GM10248 (cell line): Measurements from ENCODE around the gene SYNPO2.

Experiments used
- CTCF ChIA-PET: fragments of 300-600 bp; sonication (Branson Sonifier 250); formaldehyde crosslinking; extraction: SDS; loops from one replicate; lab custom pipeline; 2021; ENCODE audit warnings: antibody characterized with exemption; lab: Yijun Ruan, JAX
- POLR2A ChIA-PET: fragments of 350-650 bp; sonication (Branson Sonifier 250); formaldehyde crosslinking; extraction: SDS; loops from one replicate; lab custom pipeline; 2020; ENCODE audit warnings: antibody characterized with exemption; lab: Yijun Ruan, JAX
- DNase-seq: peaks from one replicate; pipeline ENCODE4 v3.0.0; 2012; ENCODE audit errors: extremely low spot score
- CTCF ChIP-seq: IDR thresholded peaks from 2 replicates; pipeline ENCODE4 v1.5.1; 2012; ENCODE audit warnings: mild to moderate bottlenecking, low read depth; ENCODE audit errors: extremely low read depth, missing control alignments, control extremely low read depth

The SYNPO2 gene

GRCh38 chr4:118948545-118949144 is 60.0 kb downstream of the SYNPO2 start:
- CTCF ChIA-PET, result interaction anchor here (1.9 kb wide), 1 partner anchor 10 kb away, joined by 4 read pairs; no protein-coding TSS in a partner anchor
- no peak for TF ChIP-seq CTCF
- no peak for DNase-seq
- POLR2A ChIA-PET, result no interaction called here

GRCh38 chr4:118950224-118950623 is 61.6 kb downstream of the SYNPO2 start:
- no peak for TF ChIP-seq CTCF
- DNase-seq, result no peak
- ChIA-PET POLR2A (no interaction called here), CTCF (interaction anchor here (1.9 kb wide), 1 partner anchor 11 kb away, joined by 4 read pairs; no protein-coding TSS in a partner anchor)

GRCh38 chr4:118950929-118951570 is 62.4 kb downstream of the SYNPO2 start:
- no peak for TF ChIP-seq CTCF
- no peak for DNase-seq
- POLR2A ChIA-PET, result no interaction called here
- CTCF ChIA-PET, result interaction anchor here (1.7 to 1.9 kb wide), 2 partner anchors 12 to 13 kb away, joined by 4 to 9 read pairs; no protein-coding TSS in a partner anchor

GRCh38 chr4:118953276-118953675 is 64.6 kb downstream of the SYNPO2 start:
- ChIA-PET CTCF (interaction anchor here (1.6 kb wide), 1 partner anchor 14 kb away, joined by 4 read pairs; no protein-coding TSS in a partner anchor), POLR2A (no interaction called here)
- DNase-seq, result no peak
- TF ChIP-seq CTCF, result no peak

GRCh38 chr4:118954246-118954645 is 65.6 kb downstream of the SYNPO2 start:
- DNase-seq, result no peak
- peak; percentile 6 for TF ChIP-seq CTCF
- CTCF ChIA-PET, result interaction anchor here (0.6 to 1.6 kb wide), 2 partner anchors 13 to 19 kb away, joined by 3 to 4 read pairs; no protein-coding TSS in a partner anchor
- POLR2A ChIA-PET, result no interaction called here

- CTCF ChIA-PET, result interaction anchor here (3.0 kb wide), 1 partner anchor 12 kb away, joined by 16 read pairs; no protein-coding TSS in a partner anchor
Measured at GRCh38 chr4:118955515-118955914, 66.9 kb downstream of the SYNPO2 start.

More at GRCh38 chr4:118955515-118955914, 66.9 kb downstream of the SYNPO2 start:
- DNase-seq, result no peak
- POLR2A ChIA-PET, result no interaction called here
- no peak for TF ChIP-seq CTCF
